ENCODE results near the gene HOOK1. TPM values are rescaled to one million over a fixed set of nuclear protein-coding genes. Genes with fewer than 3 reads are reported as not detected.
A peak's percentile ranks its signal among the peaks of the same experiment; 100 is the strongest.

Gene HOOK1
- total and polyA plus RNA-seq, 2 of the 13 experiments (the other 11 are each of a cell fraction or from before 2014, with no cell fraction given): 11.3 to 24.2 TPM

DNA sequence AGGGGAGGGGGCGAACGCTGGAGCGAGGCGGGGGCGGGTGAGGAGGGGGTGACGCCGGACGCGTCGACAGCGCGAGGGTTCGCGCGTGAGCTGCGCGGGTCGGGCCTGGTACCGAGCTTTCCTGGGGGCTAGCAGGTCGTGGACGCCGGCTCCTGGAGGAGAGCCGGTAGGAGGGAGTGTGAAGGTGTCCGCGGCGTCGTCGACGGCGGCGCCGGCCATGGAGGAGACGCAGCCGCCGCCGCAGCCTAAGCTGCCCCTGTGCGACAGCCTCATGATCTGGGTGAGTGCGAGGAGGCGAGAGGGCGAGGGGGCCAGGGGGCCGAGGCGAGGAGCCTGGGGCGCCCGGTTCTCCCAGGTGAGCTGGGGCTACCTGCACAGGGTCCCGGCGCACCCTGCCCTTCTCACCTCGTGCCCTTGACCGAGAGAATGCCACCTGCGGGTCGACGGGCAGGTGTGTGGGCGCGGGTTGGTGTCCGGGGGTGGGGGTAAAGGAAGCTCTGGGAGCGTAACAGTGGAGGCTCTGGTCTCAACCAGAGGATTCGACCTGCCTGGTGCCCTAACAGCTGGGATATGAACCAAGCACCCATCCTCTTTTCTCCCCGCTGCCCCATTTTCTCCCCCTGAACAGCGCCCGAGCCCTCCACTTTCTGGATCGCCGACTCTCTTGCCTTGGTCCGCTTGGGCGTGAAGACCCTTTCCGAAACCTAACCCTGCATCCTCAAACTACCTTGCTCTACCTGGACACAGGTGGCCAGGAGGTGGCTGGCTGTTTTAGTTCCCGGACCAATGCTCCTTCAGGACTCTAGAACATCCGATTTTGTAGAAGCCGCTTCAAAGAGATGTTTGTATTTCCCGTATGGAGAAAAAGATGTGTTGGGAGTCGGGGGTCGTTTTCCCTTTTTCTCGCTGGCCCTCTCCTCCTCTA, at the start of gene HOOK1 (continued):
- TF ChIP-seq, protein P1, sequence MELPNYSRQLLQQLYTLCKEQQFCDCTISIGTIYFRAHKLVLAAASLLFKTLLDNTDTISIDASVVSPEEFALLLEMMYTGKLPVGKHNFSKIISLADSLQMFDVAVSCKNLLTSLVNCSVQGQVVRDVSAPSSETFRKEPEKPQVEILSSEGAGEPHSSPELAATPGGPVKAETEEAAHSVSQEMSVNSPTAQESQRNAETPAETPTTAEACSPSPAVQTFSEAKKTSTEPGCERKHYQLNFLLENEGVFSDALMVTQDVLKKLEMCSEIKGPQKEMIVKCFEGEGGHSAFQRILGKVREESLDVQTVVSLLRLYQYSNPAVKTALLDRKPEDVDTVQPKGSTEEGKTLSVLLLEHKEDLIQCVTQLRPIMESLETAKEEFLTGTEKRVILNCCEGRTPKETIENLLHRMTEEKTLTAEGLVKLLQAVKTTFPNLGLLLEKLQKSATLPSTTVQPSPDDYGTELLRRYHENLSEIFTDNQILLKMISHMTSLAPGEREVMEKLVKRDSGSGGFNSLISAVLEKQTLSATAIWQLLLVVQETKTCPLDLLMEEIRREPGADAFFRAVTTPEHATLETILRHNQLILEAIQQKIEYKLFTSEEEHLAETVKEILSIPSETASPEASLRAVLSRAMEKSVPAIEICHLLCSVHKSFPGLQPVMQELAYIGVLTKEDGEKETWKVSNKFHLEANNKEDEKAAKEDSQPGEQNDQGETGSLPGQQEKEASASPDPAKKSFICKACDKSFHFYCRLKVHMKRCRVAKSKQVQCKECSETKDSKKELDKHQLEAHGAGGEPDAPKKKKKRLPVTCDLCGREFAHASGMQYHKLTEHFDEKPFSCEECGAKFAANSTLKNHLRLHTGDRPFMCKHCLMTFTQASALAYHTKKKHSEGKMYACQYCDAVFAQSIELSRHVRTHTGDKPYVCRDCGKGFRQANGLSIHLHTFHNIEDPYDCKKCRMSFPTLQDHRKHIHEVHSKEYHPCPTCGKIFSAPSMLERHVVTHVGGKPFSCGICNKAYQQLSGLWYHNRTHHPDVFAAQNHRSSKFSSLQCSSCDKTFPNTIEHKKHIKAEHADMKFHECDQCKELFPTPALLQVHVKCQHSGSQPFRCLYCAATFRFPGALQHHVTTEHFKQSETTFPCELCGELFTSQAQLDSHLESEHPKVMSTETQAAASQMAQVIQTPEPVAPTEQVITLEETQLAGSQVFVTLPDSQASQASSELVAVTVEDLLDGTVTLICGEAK (IDR thresholded peaks at IDR 0.05): no peak
- TF ChIP-seq, protein P1 (CRISPR knock-in tag; IDR thresholded peaks at IDR 0.05): 0 out of 2 replicates have a peak, but pooled peaks have one; percentile 21
- TF ChIP-seq, protein P2, sequence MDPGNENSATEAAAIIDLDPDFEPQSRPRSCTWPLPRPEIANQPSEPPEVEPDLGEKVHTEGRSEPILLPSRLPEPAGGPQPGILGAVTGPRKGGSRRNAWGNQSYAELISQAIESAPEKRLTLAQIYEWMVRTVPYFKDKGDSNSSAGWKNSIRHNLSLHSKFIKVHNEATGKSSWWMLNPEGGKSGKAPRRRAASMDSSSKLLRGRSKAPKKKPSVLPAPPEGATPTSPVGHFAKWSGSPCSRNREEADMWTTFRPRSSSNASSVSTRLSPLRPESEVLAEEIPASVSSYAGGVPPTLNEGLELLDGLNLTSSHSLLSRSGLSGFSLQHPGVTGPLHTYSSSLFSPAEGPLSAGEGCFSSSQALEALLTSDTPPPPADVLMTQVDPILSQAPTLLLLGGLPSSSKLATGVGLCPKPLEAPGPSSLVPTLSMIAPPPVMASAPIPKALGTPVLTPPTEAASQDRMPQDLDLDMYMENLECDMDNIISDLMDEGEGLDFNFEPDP (CRISPR knock-in tag; conservative IDR thresholded peaks at IDR 0.05): no peak
- TF ChIP-seq HHEX (CRISPR knock-in tag; IDR thresholded peaks at IDR 0.05) (no peak), RBFOX2 (IDR thresholded peaks at IDR 0.05; ENCODE audit: low read depth, low read length) (peak; percentile 77), ELF1 (CRISPR knock-in tag; IDR thresholded peaks at IDR 0.05) (no peak), ZNF670 (CRISPR knock-in tag; IDR thresholded peaks at IDR 0.05; ENCODE audit: borderline replicate concordance) (no peak), GFI1 (CRISPR knock-in tag; IDR thresholded peaks at IDR 0.05; ENCODE audit: borderline replicate concordance) (no peak; the same call in 1 of the 2 replicates), ZNF616 (CRISPR knock-in tag; IDR thresholded peaks at IDR 0.05; ENCODE audit: low read depth) (peak; percentile 82; the same call in 1 of the 2 replicates), GLI4 (CRISPR knock-in tag; IDR thresholded peaks at IDR 0.05; ENCODE audit: borderline replicate concordance) (no peak), THAP11 (CRISPR knock-in tag; IDR thresholded peaks at IDR 0.05) (no peak), ZBTB38 (CRISPR knock-in tag; IDR thresholded peaks at IDR 0.05) (0 out of 2 replicates have a peak, but pooled peaks have one; percentile 29), MAZ (IDR thresholded peaks at IDR 0.05; ENCODE audit: borderline replicate concordance, low read depth, low read length) (no peak), MAZ (CRISPR knock-in tag; IDR thresholded peaks at IDR 0.05; ENCODE audit: low read depth) (peak; percentile 72), SETDB1 (CRISPR knock-in tag; IDR thresholded peaks at IDR 0.05; ENCODE audit: borderline replicate concordance) (no peak)
- TF ChIP-seq, protein P3, sequence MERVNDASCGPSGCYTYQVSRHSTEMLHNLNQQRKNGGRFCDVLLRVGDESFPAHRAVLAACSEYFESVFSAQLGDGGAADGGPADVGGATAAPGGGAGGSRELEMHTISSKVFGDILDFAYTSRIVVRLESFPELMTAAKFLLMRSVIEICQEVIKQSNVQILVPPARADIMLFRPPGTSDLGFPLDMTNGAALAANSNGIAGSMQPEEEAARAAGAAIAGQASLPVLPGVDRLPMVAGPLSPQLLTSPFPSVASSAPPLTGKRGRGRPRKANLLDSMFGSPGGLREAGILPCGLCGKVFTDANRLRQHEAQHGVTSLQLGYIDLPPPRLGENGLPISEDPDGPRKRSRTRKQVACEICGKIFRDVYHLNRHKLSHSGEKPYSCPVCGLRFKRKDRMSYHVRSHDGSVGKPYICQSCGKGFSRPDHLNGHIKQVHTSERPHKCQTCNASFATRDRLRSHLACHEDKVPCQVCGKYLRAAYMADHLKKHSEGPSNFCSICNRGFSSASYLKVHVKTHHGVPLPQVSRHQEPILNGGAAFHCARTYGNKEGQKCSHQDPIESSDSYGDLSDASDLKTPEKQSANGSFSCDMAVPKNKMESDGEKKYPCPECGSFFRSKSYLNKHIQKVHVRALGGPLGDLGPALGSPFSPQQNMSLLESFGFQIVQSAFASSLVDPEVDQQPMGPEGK (CRISPR knock-in tag; IDR thresholded peaks at IDR 0.05): no peak

Data from HepG2 (cell line).